Transverse colon (tissue), 4 donors: ENCODE results near the gene SHQ1. TPM values are rescaled to one million over a fixed set of nuclear protein-coding genes. Genes with fewer than 3 reads are reported as not detected.

ENCODE experiments used
- DNase-seq: peaks from one replicate; pipeline ENCODE4 v3.0.0-alpha.2; 2019
- H3K27ac ChIP-seq, 4 donors: fragments of 200-600 bp; sonication (generic); 2 replicates each; pipeline ENCODE4 v1.5.1; 2016 to 2018; ENCODE audit warnings: inconsistent platforms in 4 of 4
- H3K27me3 ChIP-seq: fragments of 200-600 bp; sonication (generic); 2 replicates; pipeline ENCODE4 v1.5.1; 2017; ENCODE audit warnings: inconsistent platforms
- H3K36me3 ChIP-seq, 4 donors: fragments of 200-600 bp; sonication (generic); 2 replicates each; pipeline ENCODE4 v1.5.1; 2017 to 2019; ENCODE audit warnings: inconsistent platforms in 4 of 4
- H3K4me1 ChIP-seq, 4 donors: fragments of 200-600 bp; sonication (generic); 2 replicates each; pipeline ENCODE4 v1.5.1; 2017 to 2020; ENCODE audit warnings: inconsistent platforms in 4 of 4
- H3K4me3 ChIP-seq, 4 donors: fragments of 200-600 bp; sonication (generic); 1 replicate in 1 of 4; 2 replicates in 3 of 4; pipeline versions ENCODE4 v1.5.1 to v1.6.1; 2017 to 2019; ENCODE audit warnings: inconsistent platforms in 4 of 4
- H3K9me3 ChIP-seq, 2 donors: fragments of 200-600 bp; sonication (generic); 2 replicates each; pipeline ENCODE4 v1.5.1; 2017 to 2019; ENCODE audit warnings: inconsistent platforms in 2 of 2
- CTCF ChIP-seq, 5 experiments: fragments of 200-600 bp in 3 of 5; fragments of 450-650 bp in 2 of 5; sonication (generic) in 3 of 5; IDR thresholded peaks; 1 replicate in 2 of 5; 2 replicates in 3 of 5; pipeline ENCODE4 v1.5.1; 2016 to 2017; ENCODE audit warnings: antibody characterized with exemption in 5 of 5, inconsistent platforms in 3 of 5, mild to moderate bottlenecking in 2 of 5, moderate library complexity in 1 of 5
- EP300 ChIP-seq: sonication (generic); formaldehyde crosslinking; IDR thresholded peaks from one replicate; pipeline ENCODE4 v1.6.1; 2017; ENCODE audit warnings: antibody characterized with exemption, low read depth
- POLR2A ChIP-seq: fragments of 450-650 bp; IDR thresholded peaks from one replicate; pipeline ENCODE4 v1.6.1; 2016; ENCODE audit warnings: antibody characterized with exemption, mild to moderate bottlenecking, moderate library complexity
- POLR2AphosphoS5 ChIP-seq, 3 donors: sonication (generic); formaldehyde crosslinking; IDR thresholded peaks; one replicate each; pipeline ENCODE4 v1.6.1; 2016; ENCODE audit warnings: antibody characterized with exemption in 3 of 3
- WGBS, 2 donors: methylation state at CpG; one replicate each; pipeline ENCODE4 v1.1.5; 2018; ENCODE audit warnings: low coverage in 1 of 2; 5-methylcytosine and 5-hydroxymethylcytosine counted together
- in situ Hi-C, 4 donors: fragments of 200-750 bp; cut with MboI; loops; one replicate each; pipeline versions ENCODE4 v1.15.0 to v1.15.1; 2017; ENCODE audit warnings: low sequenced_read_pairs in 3 of 4, low pct_ligation_motif_present in 1 of 4, low pct_unique_long_range_greater_than_20kb in 1 of 4
- intact Hi-C: fragments of 100-400 bp; cut with DNase I; formaldehyde crosslinking; loops from one replicate; pipeline ENCODE4 v1.15.1; 2023; ENCODE audit warnings: low total_unique reads
- total RNA-seq, 4 donors: library from RNA; depleted of rRNA; stranded (reverse); fragments of >200 nt; gene quantifications; one replicate each; pipeline ENCODE4 v1.1.0, GENCODE V29; 2016

SHQ1 gene
- total RNA-seq, 4 donors from 2014 or later = 4.9 to 21.3 (median 13.1) TPM

GRCh38 chr3:72887343-72887704 is 39.1 kb upstream of the SHQ1 start:
- H3K4me3 ChIP-seq = peak overlapping the region; percentile 14 to 57 (median 46)
- intact Hi-C loops = no loop called here
- peak overlapping the region; percentile 48 to 75 (median 61) for H3K27ac ChIP-seq

DNA sequence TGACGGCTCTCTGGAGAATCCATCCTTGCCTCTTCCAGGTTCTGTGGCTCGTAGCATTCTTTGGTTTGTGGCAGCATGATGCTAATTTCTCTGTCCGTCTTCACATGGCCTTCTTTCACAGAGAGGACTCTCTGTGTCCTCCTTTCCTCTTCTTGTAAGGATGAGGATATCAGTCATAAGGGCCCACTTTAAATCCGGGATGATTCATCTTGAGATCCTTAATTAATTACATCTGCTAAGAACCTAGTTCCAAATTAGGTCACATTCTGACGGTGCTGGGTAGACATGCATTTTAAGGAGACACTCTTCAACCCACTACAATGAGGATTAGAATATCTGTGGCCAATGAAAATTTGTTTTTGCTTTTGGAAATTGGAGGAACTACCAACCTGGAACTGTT is 23.9 kb upstream of the SHQ1 start:
- Histone ChIP-seq H3K27me3 (no peaks in the 10 kb centered on the region), H3K27ac (no peak overlapping the region), H3K36me3 (no peaks in the 10 kb centered on the region), H3K4me3 (no peak overlapping the region), H3K4me1 (peaks cover 5 to 11% (median 6%) of the 10 kb centered on the region in 4 donors), H3K9me3 (no peaks in the 10 kb centered on the region)
- no peak for TF ChIP-seq POLR2A
- no peak for TF ChIP-seq EP300
- TF ChIP-seq POLR2AphosphoS5 (IDR thresholded peaks at IDR 0.05) = no peak
- no peak for TF ChIP-seq CTCF (IDR thresholded peaks at IDR 0.05)
- WGBS, 2 donors = 71 to 77% methylated on average over 4 to 5 of the region's 5 CpGs
- in situ Hi-C loops = no loop called here
- intact Hi-C loops = no loop called here
- no peak for DNase-seq

More at GRCh38 chr3:72887343-72887704, 39.1 kb upstream of the SHQ1 start:
- in situ Hi-C loops = no loop called here
- H3K27me3 ChIP-seq = no peaks in the 10 kb centered on the region
- H3K9me3 ChIP-seq = no peaks in the 10 kb centered on the region
- H3K4me1 ChIP-seq = peaks cover 9 to 49% (median 30%) of the 10 kb centered on the region in 4 donors
- TF ChIP-seq EP300 (no peak), CTCF (IDR thresholded peaks at IDR 0.05) (no peak), POLR2AphosphoS5 (IDR thresholded peaks at IDR 0.05) (no peak), POLR2A (no peak)
- no peaks in the 10 kb centered on the region for H3K36me3 ChIP-seq
- DNase-seq = no peak
- WGBS, 2 donors = 4 to 5% methylated on average over 5 to 7 of the region's 7 CpGs

DNA sequence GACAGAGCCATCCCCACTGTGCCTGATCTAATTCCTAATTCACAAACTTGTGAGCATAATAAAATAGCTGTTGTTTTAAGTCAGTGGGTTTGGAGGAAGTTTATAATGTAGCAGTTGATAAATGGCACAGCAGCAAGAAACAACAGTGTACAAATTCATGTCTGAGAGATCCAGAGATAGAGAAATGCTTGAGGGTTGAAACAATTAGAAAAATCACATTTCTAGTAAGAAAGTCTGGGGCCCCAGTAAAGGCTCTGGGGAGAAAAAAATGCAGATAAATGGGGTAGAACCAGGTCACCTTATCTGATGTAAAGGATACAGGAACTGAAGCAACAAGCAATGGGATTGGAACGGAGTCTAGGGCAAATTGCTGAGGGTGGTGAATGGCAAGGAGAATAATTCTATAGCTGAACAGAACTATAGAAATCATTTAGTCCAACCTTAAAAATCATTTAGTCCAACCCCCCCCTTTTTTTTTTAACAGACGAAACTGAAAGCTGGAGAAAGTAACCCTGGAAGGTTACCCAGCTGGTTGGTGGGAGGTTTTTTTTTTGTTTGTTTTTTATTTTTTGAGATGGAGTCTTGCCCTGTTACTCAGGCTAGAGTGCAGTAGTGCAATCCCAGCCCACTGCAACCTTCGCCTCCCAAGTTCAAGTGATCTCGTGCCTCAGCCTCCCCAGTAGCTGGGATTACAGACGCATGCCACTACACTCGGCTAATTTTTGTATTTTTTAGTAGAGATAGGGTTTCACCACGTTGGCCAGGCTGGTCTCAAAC is 14.3 kb upstream of the SHQ1 start:
- no peaks in the 10 kb centered on the region for H3K36me3 ChIP-seq
- DNase-seq = no peak
- no peak for TF ChIP-seq EP300
- TF ChIP-seq CTCF (IDR thresholded peaks at IDR 0.05) = no peak
- TF ChIP-seq POLR2AphosphoS5 (IDR thresholded peaks at IDR 0.05) = no peak
- no peak for TF ChIP-seq POLR2A
- intact Hi-C loops (no loop called here), in situ Hi-C loops (no loop called here)
- H3K27me3 ChIP-seq = no peaks in the 10 kb centered on the region
- WGBS, 2 donors = 62 to 76% methylated on average over 6 to 7 of the region's 7 CpGs
- no peak overlapping the region for H3K27ac ChIP-seq
- no peaks in the 10 kb centered on the region for H3K9me3 ChIP-seq
- no peaks in the 10 kb centered on the region for H3K4me1 ChIP-seq
- H3K4me3 ChIP-seq = no peak overlapping the region

GRCh38 chr3:72860846-72861245 is 12.6 kb upstream of the SHQ1 start:
- Histone ChIP-seq H3K27ac (no peak overlapping the region), H3K4me1 (no peaks in the 10 kb centered on the region), H3K36me3 (no peaks in the 10 kb centered on the region), H3K27me3 (peaks cover 2% of the 10 kb centered on the region), H3K4me3 (no peak overlapping the region), H3K9me3 (no peaks in the 10 kb centered on the region)
- in situ Hi-C loops (no loop called here), intact Hi-C loops (no loop called here)
- DNase-seq = no peak
- WGBS, 2 donors = 73 to 83% methylated on average over 1 of the region's 1 CpG
- TF ChIP-seq CTCF (IDR thresholded peaks at IDR 0.05) (no peak), EP300 (no peak), POLR2AphosphoS5 (IDR thresholded peaks at IDR 0.05) (no peak)
